ENCODE results near the gene SYVN1.
"Not testable (repeated sequence)": the region's sequence is repeated elsewhere in the genome, so short reads cannot be mapped to it uniquely, and the experiment has no call there.

Gene SYVN1

GRCh38 chr11:65181569-65182257 lies 47.4 kb upstream of the SYVN1 start, which contains the start of gene CAPN1:
Gene CAPN1, plus strand, starts transcription at chr11:65181928. Its CDS starts 774 bp downstream, at chr11:65182702.
- Histone ChIP-seq H4K20me1 (ENCODE audit: insufficient read depth, low read length, poor library complexity, severe bottlenecking) (no peaks in the 10 kb centered on the region), H3K4me2 (ENCODE audit: low read depth, low read length, poor library complexity, severe bottlenecking) (peak within 1 kb of the TSS; percentile 80), H3K27me3 (ENCODE audit: insufficient read depth, low read length, poor library complexity, severe bottlenecking) (no peaks in the 10 kb centered on the region), H3K4me1 (ENCODE audit: insufficient read depth, low read length, poor library complexity, severe bottlenecking) (peaks cover 22% of the 10 kb centered on the region), H3K79me2 (ENCODE audit: insufficient read depth, low read length) (peaks cover 24% of the 10 kb centered on the region), H3K9me2 (replicated peaks; ENCODE audit: low read depth, low read length) (no peaks in the 10 kb centered on the region), H3F3A (ENCODE audit: low read depth) (no peaks in the 10 kb centered on the region), H3K9ac (ENCODE audit: low read depth, low read length, poor library complexity, severe bottlenecking) (peak within 1 kb of the TSS; percentile 97), H3K36me3 (ENCODE audit: insufficient read depth, low read length) (no peaks in the 10 kb centered on the region), H2AFZ (ENCODE audit: low read length) (peak within 1 kb of the TSS; percentile 80), H3K4me3 (ENCODE audit: low read length, poor library complexity, severe bottlenecking) (peak within 1 kb of the TSS; percentile 93), H3K9me3 (ENCODE audit: insufficient read depth, low read depth, low read length) (no peaks in the 10 kb centered on the region)
- TF ChIP-seq CTCF (conservative IDR thresholded peaks at IDR 0.05; ENCODE audit: low read length) (no peak), EZH2phosphoT487 (IDR thresholded peaks at IDR 0.05; ENCODE audit: borderline replicate concordance) (no peak)

GRCh38 chr11:65180877-65181568 lies 46.7 kb upstream of the SYVN1 start:
- H3K4me1 ChIP-seq (ENCODE audit: insufficient read depth, low read length, poor library complexity, severe bottlenecking): peaks cover 22% of the 10 kb centered on the region
- TF ChIP-seq EZH2phosphoT487 (IDR thresholded peaks at IDR 0.05; ENCODE audit: borderline replicate concordance) (no peak), CTCF (conservative IDR thresholded peaks at IDR 0.05; ENCODE audit: low read length) (peak; percentile 62)
- H3K4me2 ChIP-seq (ENCODE audit: low read depth, low read length, poor library complexity, severe bottlenecking): peak overlapping the region; percentile 80
- H3K9me2 ChIP-seq (replicated peaks; ENCODE audit: low read depth, low read length): no peaks in the 10 kb centered on the region
- H3K36me3 ChIP-seq (ENCODE audit: insufficient read depth, low read length): no peaks in the 10 kb centered on the region
- H3K9me3 ChIP-seq (ENCODE audit: insufficient read depth, low read depth, low read length): no peaks in the 10 kb centered on the region
- peaks cover 24% of the 10 kb centered on the region for H3K79me2 ChIP-seq (ENCODE audit: insufficient read depth, low read length)
- no peaks in the 10 kb centered on the region for H4K20me1 ChIP-seq (ENCODE audit: insufficient read depth, low read length, poor library complexity, severe bottlenecking)
- H2AFZ ChIP-seq (ENCODE audit: low read length): peak overlapping the region; percentile 71
- peak overlapping the region; percentile 97 for H3K9ac ChIP-seq (ENCODE audit: low read depth, low read length, poor library complexity, severe bottlenecking)
- H3K27me3 ChIP-seq (ENCODE audit: insufficient read depth, low read length, poor library complexity, severe bottlenecking): no peaks in the 10 kb centered on the region
- H3K4me3 ChIP-seq (ENCODE audit: low read length, poor library complexity, severe bottlenecking): peak overlapping the region; percentile 93
- no peaks in the 10 kb centered on the region for H3F3A ChIP-seq (ENCODE audit: low read depth)

DNA sequence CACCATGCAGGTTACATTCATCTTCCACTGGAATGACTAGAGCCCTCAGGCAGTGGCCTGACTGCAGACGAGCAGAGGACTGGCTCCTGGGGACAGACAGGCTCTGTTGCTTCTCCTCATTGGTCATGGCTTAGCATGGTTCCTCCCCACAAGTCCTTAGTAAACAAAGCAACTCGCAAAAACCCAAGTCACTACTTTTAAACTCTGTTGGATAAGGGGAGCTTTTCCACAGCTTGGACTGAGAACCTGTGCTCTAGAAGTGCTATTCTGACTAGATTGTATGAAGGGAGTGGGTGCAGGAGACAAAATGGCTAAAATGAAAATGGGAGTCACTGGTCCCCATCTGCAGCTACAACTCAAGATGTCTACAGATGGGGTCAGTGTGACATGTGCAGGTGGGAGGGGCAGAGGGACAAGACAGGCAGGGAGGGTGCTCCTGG lies 40.3 kb upstream of the SYVN1 start:
- not testable (repeated sequence) for H3K4me1 ChIP-seq (ENCODE audit: insufficient read depth, low read length, poor library complexity, severe bottlenecking); H3K27me3 ChIP-seq (ENCODE audit: insufficient read depth, low read length, poor library complexity, severe bottlenecking); H3K9me3 ChIP-seq (ENCODE audit: insufficient read depth, low read depth, low read length); H3K9ac ChIP-seq (ENCODE audit: low read depth, low read length, poor library complexity, severe bottlenecking); H3K4me3 ChIP-seq (ENCODE audit: low read length, poor library complexity, severe bottlenecking); H3K36me3 ChIP-seq (ENCODE audit: insufficient read depth, low read length); H3K4me2 ChIP-seq (ENCODE audit: low read depth, low read length, poor library complexity, severe bottlenecking); H3K9me2 ChIP-seq (replicated peaks; ENCODE audit: low read depth, low read length); H3K79me2 ChIP-seq (ENCODE audit: insufficient read depth, low read length); H3F3A ChIP-seq (ENCODE audit: low read depth); H4K20me1 ChIP-seq (ENCODE audit: insufficient read depth, low read length, poor library complexity, severe bottlenecking)
- 0 out of 2 replicates have a peak overlapping the region, but pooled peaks have one; percentile 36 for H2AFZ ChIP-seq (ENCODE audit: low read length)

All from Loucy (cell line).